ENCODE measurements around the gene FUS. TPM values are rescaled to one million over a fixed set of nuclear protein-coding genes. Genes with fewer than 3 reads are reported as not detected.
"Not testable (repeated sequence)": the region's sequence is repeated elsewhere in the genome, so short reads cannot be mapped to it uniquely, and the experiment has no call there.

The FUS gene
- total RNA-seq, 1 experiment from 2014 or later: 481 TPM

GRCh38 chr16:31196324-31197088, 16.6 kb downstream of the FUS start:
- TF ChIP-seq CTCF (IDR thresholded peaks at IDR 0.05; ENCODE audit: unreplicated experiment): no peak
- BruUV-seq (replicated peaks): no TSS peak
- H3K4me1 Mint-ChIP-seq (ENCODE audit: insufficient read depth, unreplicated experiment): peaks cover 8% of the 10 kb centered on the region
- DNase-seq (ENCODE audit: unreplicated experiment): no peak
- no peaks in the 10 kb centered on the region for H3K27me3 Mint-ChIP-seq (ENCODE audit: insufficient read depth, unreplicated experiment)
- no peaks in the 10 kb centered on the region for H3K9me3 Mint-ChIP-seq (ENCODE audit: unreplicated experiment)
- intact Hi-C loops (cut with micrococcal nuclease): no loop called here
- POLR2A ChIA-PET: interaction anchor here (0.7 to 2.4 kb wide), 5 partner anchors 11 to 40 kb away, joined by 3 to 7 read pairs (median 5); partner anchors contain the start of gene FUS
- H3K4me3 Mint-ChIP-seq (ENCODE audit: unreplicated experiment): no peak overlapping the region
- CTCF ChIA-PET: no interaction called here
- no peak overlapping the region for H3K27ac Mint-ChIP-seq (ENCODE audit: low read depth, unreplicated experiment)
- peaks cover 66% of the 10 kb centered on the region for H3K36me3 Mint-ChIP-seq (ENCODE audit: insufficient read depth, unreplicated experiment)

- Mint-ChIP-seq H3K27me3 (ENCODE audit: insufficient read depth, unreplicated experiment) (no peaks in the 10 kb centered on the region), H3K4me1 (ENCODE audit: insufficient read depth, unreplicated experiment) (peaks cover 12% of the 10 kb centered on the region), H3K36me3 (ENCODE audit: insufficient read depth, unreplicated experiment) (peaks cover 48% of the 10 kb centered on the region), H3K9me3 (ENCODE audit: unreplicated experiment) (no peaks in the 10 kb centered on the region), H3K27ac (ENCODE audit: low read depth, unreplicated experiment) (no peak overlapping the region), H3K4me3 (ENCODE audit: unreplicated experiment) (no peak overlapping the region)
- no TSS peak for BruUV-seq (replicated peaks)
- TF ChIP-seq CTCF (IDR thresholded peaks at IDR 0.05; ENCODE audit: unreplicated experiment): no peak
- intact Hi-C loops (cut with micrococcal nuclease): no loop called here
- ChIA-PET POLR2A (interaction anchor here (0.5 to 2.0 kb wide), 3 partner anchors 14 to 77 kb away, joined by 3 to 6 read pairs (median 5); partner anchors contain the start of gene FUS), CTCF (interaction anchor here (0.6 to 1.7 kb wide), 5 partner anchors 15 to 245 kb away, joined by 3 to 6 read pairs (median 3); partner anchors contain the start of gene PRSS8)
- no peak for DNase-seq (ENCODE audit: unreplicated experiment)
Measured at GRCh38 chr16:31198207-31198882, 18.4 kb downstream of the FUS start.

- POLR2A ChIA-PET: interaction anchor here (2.1 kb wide), 1 partner anchor 19 kb away, joined by 11 read pairs; the partner anchor contains the start of gene FUS
- no peak for TF ChIP-seq CTCF (IDR thresholded peaks at IDR 0.05; ENCODE audit: unreplicated experiment)
- Mint-ChIP-seq H3K27me3 (ENCODE audit: insufficient read depth, unreplicated experiment) (peaks cover under 1% of the 10 kb centered on the region), H3K4me3 (ENCODE audit: unreplicated experiment) (no peak overlapping the region), H3K36me3 (ENCODE audit: insufficient read depth, unreplicated experiment) (peaks cover 36% of the 10 kb centered on the region), H3K9me3 (ENCODE audit: unreplicated experiment) (no peaks in the 10 kb centered on the region), H3K4me1 (ENCODE audit: insufficient read depth, unreplicated experiment) (peaks cover 12% of the 10 kb centered on the region), H3K27ac (ENCODE audit: low read depth, unreplicated experiment) (no peak overlapping the region)
- intact Hi-C loops (cut with micrococcal nuclease): loop anchor here (2.0 kb wide), 1 partner anchor 243 kb away; the partner anchor contains the start of gene ZNF843
- DNase-seq (ENCODE audit: unreplicated experiment): no peak
- CTCF ChIA-PET: interaction anchor here (0.6 to 1.4 kb wide), 3 partner anchors 16 to 260 kb away, joined by 3 to 4 read pairs (median 3); partner anchors contain the start of gene PRSS8
- BruUV-seq (replicated peaks): no TSS peak
Measured at GRCh38 chr16:31199430-31200041, 19.6 kb downstream of the FUS start.

GRCh38 chr16:31200111-31200510, 20.2 kb downstream of the FUS start:
- DNase-seq (ENCODE audit: unreplicated experiment); BruUV-seq (replicated peaks); H3K27ac Mint-ChIP-seq (ENCODE audit: low read depth, unreplicated experiment); H3K9me3 Mint-ChIP-seq (ENCODE audit: unreplicated experiment); H3K4me3 Mint-ChIP-seq (ENCODE audit: unreplicated experiment); H3K27me3 Mint-ChIP-seq (ENCODE audit: insufficient read depth, unreplicated experiment): not testable (repeated sequence)
- POLR2A ChIA-PET: interaction anchor here (0.7 to 2.1 kb wide), 5 partner anchors 20 to 259 kb away, joined by 3 to 11 read pairs (median 3); partner anchors contain the start of genes FUS and KAT8
- intact Hi-C loops (cut with micrococcal nuclease): loop anchor here (2.0 kb wide), 1 partner anchor 243 kb away; the partner anchor contains the start of gene ZNF843
- Mint-ChIP-seq H3K36me3 (ENCODE audit: insufficient read depth, unreplicated experiment) (peaks cover 30% of the 10 kb centered on the region), H3K4me1 (ENCODE audit: insufficient read depth, unreplicated experiment) (peaks cover 12% of the 10 kb centered on the region)
- CTCF ChIA-PET: interaction anchor here (0.6 to 1.3 kb wide), 4 partner anchors 11 to 261 kb away, joined by 3 to 4 read pairs (median 3); no protein-coding TSS in a partner anchor
